GM23338 (cell line): ENCODE results near the gene ERO1B. TPM values are rescaled to one million over a fixed set of nuclear protein-coding genes. Genes with fewer than 3 reads are reported as not detected.

Experiments
- ATAC-seq: fragments of 200-7000 bp; cut with Tn5 transposase; 3 replicates; pipeline ENCODE4 v1.9.1; 2020
- DNase-seq: peaks from one replicate; pipeline ENCODE4 v3.0.0-alpha.2; 2015; ENCODE audit warnings: low spot score
- H2AFZ ChIP-seq: fragments of 200-600 bp; sonication (generic); 2 replicates; pipeline ENCODE4 v1.8.0; 2016; ENCODE audit warnings: antibody characterized with exemption, mild to moderate bottlenecking, moderate library complexity
- H3F3A ChIP-seq: fragments of 200-600 bp; sonication (generic); replicated peaks from 2 replicates; pipeline ENCODE4 v1.8.0; 2017; ENCODE audit warnings: antibody characterized with exemption, mixed run types, low read depth
- H3K27ac ChIP-seq: fragments of 200-600 bp; sonication (generic); 2 replicates; pipeline ENCODE4 v1.6.1; 2016; ENCODE audit warnings: low read depth
- H3K27me3 ChIP-seq: fragments of 200-600 bp; sonication (generic); 2 replicates; pipeline ENCODE4 v1.8.0; 2016; ENCODE audit warnings: mild to moderate bottlenecking, mixed run types, moderate library complexity; ENCODE audit not compliant: insufficient read depth
- H3K36me3 ChIP-seq: fragments of 200-600 bp; sonication (generic); 2 replicates; pipeline ENCODE4 v1.8.0; 2016; ENCODE audit warnings: mild to moderate bottlenecking; ENCODE audit not compliant: insufficient read depth
- H3K4me1 ChIP-seq: fragments of 200-600 bp; sonication (generic); 2 replicates; pipeline ENCODE4 v1.8.0; 2016; ENCODE audit warnings: mild to moderate bottlenecking, moderate library complexity; ENCODE audit not compliant: insufficient read depth
- H3K4me2 ChIP-seq: fragments of 200-600 bp; sonication (generic); 2 replicates; pipeline ENCODE4 v1.7.1; 2017; ENCODE audit warnings: mixed run types
- H3K4me3 ChIP-seq: fragments of 200-600 bp; sonication (generic); 2 replicates; pipeline ENCODE4 v1.6.1; 2016; ENCODE audit warnings: mixed run types
- H3K79me2 ChIP-seq: fragments of 200-600 bp; sonication (generic); replicated peaks from 2 replicates; pipeline ENCODE4 v1.8.0; 2017; ENCODE audit warnings: mild to moderate bottlenecking; ENCODE audit not compliant: insufficient read depth
- H3K9me2 ChIP-seq: fragments of 200-600 bp; sonication (generic); 2 replicates; pipeline ENCODE4 v1.8.0; 2017; ENCODE audit not compliant: insufficient read depth
- H4K20me1 ChIP-seq: fragments of 200-600 bp; sonication (generic); replicated peaks from 2 replicates; pipeline ENCODE4 v1.8.0; 2017; ENCODE audit warnings: mild to moderate bottlenecking; ENCODE audit not compliant: insufficient read depth
- H3K27ac Mint-ChIP-seq: 2 replicates; pipeline ENCODE4 v1.8.0; 2020; ENCODE audit warnings: inconsistent platforms, mild to moderate bottlenecking, moderate library complexity, mixed read lengths
- H3K27me3 Mint-ChIP-seq: 3 replicates; pipeline ENCODE4 v1.8.0; 2022; ENCODE audit warnings: low read depth, mild to moderate bottlenecking, moderate library complexity, mixed read lengths, inconsistent platforms; ENCODE audit not compliant: insufficient read depth, poor library complexity
- H3K36me3 Mint-ChIP-seq: 3 replicates; pipeline ENCODE4 v1.8.0; 2021; ENCODE audit warnings: low read depth, mild to moderate bottlenecking, inconsistent platforms, moderate library complexity, mixed read lengths
- H3K4me1 Mint-ChIP-seq: 3 replicates; pipeline ENCODE4 v1.8.0; 2020; ENCODE audit warnings: mild to moderate bottlenecking, inconsistent platforms, mixed read lengths
- H3K4me3 Mint-ChIP-seq: 3 replicates; pipeline ENCODE4 v1.8.0; 2021; ENCODE audit warnings: moderate library complexity, mild to moderate bottlenecking, inconsistent platforms, mixed read lengths
- H3K9me3 Mint-ChIP-seq: 3 replicates; pipeline ENCODE4 v1.8.0; 2020; ENCODE audit warnings: moderate library complexity, mild to moderate bottlenecking, inconsistent platforms, mixed read lengths
- CREB1 ChIP-seq: fragments of 250-450 bp; sonication (Bioruptor Pico); IDR thresholded peaks from 2 replicates; pipeline ENCODE4 v1.5.0; 2020; ENCODE audit warnings: low read depth, mild to moderate bottlenecking, moderate library complexity
- EZH2 ChIP-seq: fragments of 200-600 bp; sonication (generic); IDR thresholded peaks from one replicate; pipeline ENCODE4 v1.8.0; 2017; ENCODE audit warnings: antibody characterized with exemption, mild to moderate bottlenecking, low read depth; ENCODE audit not compliant: unreplicated experiment
- EZH2phosphoT487 ChIP-seq: fragments of 200-600 bp; sonication (generic); IDR thresholded peaks from one replicate; pipeline ENCODE4 v1.8.1; 2018; ENCODE audit warnings: antibody characterized with exemption; ENCODE audit not compliant: unreplicated experiment
- JUNB ChIP-seq: IDR thresholded peaks from one replicate; pipeline ENCODE4 v1.6.1; 2016; ENCODE audit warnings: antibody characterized with exemption; ENCODE audit not compliant: unreplicated experiment
- NANOG ChIP-seq: IDR thresholded peaks from 2 replicates; pipeline ENCODE4 v1.6.1; 2016; ENCODE audit warnings: antibody characterized with exemption, borderline replicate concordance
- POLR2AphosphoS5 ChIP-seq: IDR thresholded peaks from 2 replicates; pipeline ENCODE4 v1.6.1; 2016; ENCODE audit warnings: antibody characterized with exemption, low read depth
- STAT1 ChIP-seq: IDR thresholded peaks from one replicate; pipeline ENCODE4 v1.6.1; 2016; ENCODE audit warnings: antibody characterized with exemption; ENCODE audit not compliant: unreplicated experiment
- ZNF114 ChIP-seq: fragments of 250-450 bp; sonication (Bioruptor Pico); IDR thresholded peaks from 2 replicates; pipeline ENCODE4 v1.5.0; 2020; ENCODE audit warnings: mild to moderate bottlenecking, moderate library complexity
- ZNF331 ChIP-seq: fragments of 250-450 bp; sonication (Bioruptor Pico); IDR thresholded peaks from 2 replicates; pipeline ENCODE4 v1.5.0; 2020; ENCODE audit warnings: low read depth, mild to moderate bottlenecking, moderate library complexity
- polyA plus RNA-seq: library from polyadenylated mRNA; unstranded; fragments of >200 nt; fragmentation: Nextera tagmentation; extraction: Ambion mirVana; gene quantifications from 2 replicates; pipeline ENCODE4 v1.2.1, GENCODE V29; 2016
- total RNA-seq: library from RNA; depleted of rRNA; stranded (reverse); fragments of >200 nt; shearing (Covaris generic); gene quantifications from 2 replicates; pipeline ENCODE4 v1.2.3, GENCODE V29; 2014
- TF ChIP-seq, protein P1 (sequence below), 2 experiments: fragments of 200-600 bp in 1 of 2; sonication (generic) in 1 of 2; conservative IDR thresholded peaks; 2 replicates each; pipeline versions ENCODE4 v1.5.1 to v1.6.1; 2016 to 2017; ENCODE audit warnings: antibody characterized with exemption in 2 of 2, low read depth in 2 of 2, mild to moderate bottlenecking in 2 of 2, moderate library complexity in 1 of 2
- TF ChIP-seq, protein P2 (sequence below): fragments of 250-450 bp; sonication (Bioruptor Pico); IDR thresholded peaks from 2 replicates; pipeline ENCODE4 v1.5.0; 2020; ENCODE audit warnings: mild to moderate bottlenecking, moderate library complexity
- TF ChIP-seq, protein P3 (sequence below): IDR thresholded peaks from 2 replicates; pipeline ENCODE4 v1.6.1; 2016; ENCODE audit warnings: antibody characterized with exemption
- TF ChIP-seq, protein P4 (sequence below): IDR thresholded peaks from one replicate; pipeline ENCODE4 v1.6.1; 2018; ENCODE audit warnings: antibody characterized with exemption; ENCODE audit not compliant: unreplicated experiment

Gene ERO1B
- total and polyA plus RNA-seq, 2 experiments from 2014 or later = 2.4 to 3.6 TPM

GRCh38 chr1:236269439-236269838 lies 12.3 kb downstream of the ERO1B start:
- no peaks in the 10 kb centered on the region for H3K9me2 ChIP-seq
- Mint-ChIP-seq H3K9me3 (no peaks in the 10 kb centered on the region), H3K27ac (no peak overlapping the region), H3K27me3 (no peaks in the 10 kb centered on the region), H3K4me1 (peaks cover 3% of the 10 kb centered on the region; the same call in 1 of the 3 replicates), H3K4me3 (no peak overlapping the region), H3K36me3 (no peaks in the 10 kb centered on the region; the same call in 2 of the 3 replicates)
- TF ChIP-seq EZH2phosphoT487 (no peak), STAT1 (no peak), NANOG (no peak), JUNB (no peak), ZNF331 (CRISPR knock-in tag) (no peak), ZNF114 (CRISPR knock-in tag) (no peak), POLR2AphosphoS5 (no peak), EZH2 (no peak), CREB1 (CRISPR knock-in tag) (no peak)
- TF ChIP-seq, protein P1, sequence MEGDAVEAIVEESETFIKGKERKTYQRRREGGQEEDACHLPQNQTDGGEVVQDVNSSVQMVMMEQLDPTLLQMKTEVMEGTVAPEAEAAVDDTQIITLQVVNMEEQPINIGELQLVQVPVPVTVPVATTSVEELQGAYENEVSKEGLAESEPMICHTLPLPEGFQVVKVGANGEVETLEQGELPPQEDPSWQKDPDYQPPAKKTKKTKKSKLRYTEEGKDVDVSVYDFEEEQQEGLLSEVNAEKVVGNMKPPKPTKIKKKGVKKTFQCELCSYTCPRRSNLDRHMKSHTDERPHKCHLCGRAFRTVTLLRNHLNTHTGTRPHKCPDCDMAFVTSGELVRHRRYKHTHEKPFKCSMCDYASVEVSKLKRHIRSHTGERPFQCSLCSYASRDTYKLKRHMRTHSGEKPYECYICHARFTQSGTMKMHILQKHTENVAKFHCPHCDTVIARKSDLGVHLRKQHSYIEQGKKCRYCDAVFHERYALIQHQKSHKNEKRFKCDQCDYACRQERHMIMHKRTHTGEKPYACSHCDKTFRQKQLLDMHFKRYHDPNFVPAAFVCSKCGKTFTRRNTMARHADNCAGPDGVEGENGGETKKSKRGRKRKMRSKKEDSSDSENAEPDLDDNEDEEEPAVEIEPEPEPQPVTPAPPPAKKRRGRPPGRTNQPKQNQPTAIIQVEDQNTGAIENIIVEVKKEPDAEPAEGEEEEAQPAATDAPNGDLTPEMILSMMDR (conservative IDR thresholded peaks at IDR 0.05; ENCODE audit: low read depth in 2 of 2) = no peak
- TF ChIP-seq, protein P2, sequence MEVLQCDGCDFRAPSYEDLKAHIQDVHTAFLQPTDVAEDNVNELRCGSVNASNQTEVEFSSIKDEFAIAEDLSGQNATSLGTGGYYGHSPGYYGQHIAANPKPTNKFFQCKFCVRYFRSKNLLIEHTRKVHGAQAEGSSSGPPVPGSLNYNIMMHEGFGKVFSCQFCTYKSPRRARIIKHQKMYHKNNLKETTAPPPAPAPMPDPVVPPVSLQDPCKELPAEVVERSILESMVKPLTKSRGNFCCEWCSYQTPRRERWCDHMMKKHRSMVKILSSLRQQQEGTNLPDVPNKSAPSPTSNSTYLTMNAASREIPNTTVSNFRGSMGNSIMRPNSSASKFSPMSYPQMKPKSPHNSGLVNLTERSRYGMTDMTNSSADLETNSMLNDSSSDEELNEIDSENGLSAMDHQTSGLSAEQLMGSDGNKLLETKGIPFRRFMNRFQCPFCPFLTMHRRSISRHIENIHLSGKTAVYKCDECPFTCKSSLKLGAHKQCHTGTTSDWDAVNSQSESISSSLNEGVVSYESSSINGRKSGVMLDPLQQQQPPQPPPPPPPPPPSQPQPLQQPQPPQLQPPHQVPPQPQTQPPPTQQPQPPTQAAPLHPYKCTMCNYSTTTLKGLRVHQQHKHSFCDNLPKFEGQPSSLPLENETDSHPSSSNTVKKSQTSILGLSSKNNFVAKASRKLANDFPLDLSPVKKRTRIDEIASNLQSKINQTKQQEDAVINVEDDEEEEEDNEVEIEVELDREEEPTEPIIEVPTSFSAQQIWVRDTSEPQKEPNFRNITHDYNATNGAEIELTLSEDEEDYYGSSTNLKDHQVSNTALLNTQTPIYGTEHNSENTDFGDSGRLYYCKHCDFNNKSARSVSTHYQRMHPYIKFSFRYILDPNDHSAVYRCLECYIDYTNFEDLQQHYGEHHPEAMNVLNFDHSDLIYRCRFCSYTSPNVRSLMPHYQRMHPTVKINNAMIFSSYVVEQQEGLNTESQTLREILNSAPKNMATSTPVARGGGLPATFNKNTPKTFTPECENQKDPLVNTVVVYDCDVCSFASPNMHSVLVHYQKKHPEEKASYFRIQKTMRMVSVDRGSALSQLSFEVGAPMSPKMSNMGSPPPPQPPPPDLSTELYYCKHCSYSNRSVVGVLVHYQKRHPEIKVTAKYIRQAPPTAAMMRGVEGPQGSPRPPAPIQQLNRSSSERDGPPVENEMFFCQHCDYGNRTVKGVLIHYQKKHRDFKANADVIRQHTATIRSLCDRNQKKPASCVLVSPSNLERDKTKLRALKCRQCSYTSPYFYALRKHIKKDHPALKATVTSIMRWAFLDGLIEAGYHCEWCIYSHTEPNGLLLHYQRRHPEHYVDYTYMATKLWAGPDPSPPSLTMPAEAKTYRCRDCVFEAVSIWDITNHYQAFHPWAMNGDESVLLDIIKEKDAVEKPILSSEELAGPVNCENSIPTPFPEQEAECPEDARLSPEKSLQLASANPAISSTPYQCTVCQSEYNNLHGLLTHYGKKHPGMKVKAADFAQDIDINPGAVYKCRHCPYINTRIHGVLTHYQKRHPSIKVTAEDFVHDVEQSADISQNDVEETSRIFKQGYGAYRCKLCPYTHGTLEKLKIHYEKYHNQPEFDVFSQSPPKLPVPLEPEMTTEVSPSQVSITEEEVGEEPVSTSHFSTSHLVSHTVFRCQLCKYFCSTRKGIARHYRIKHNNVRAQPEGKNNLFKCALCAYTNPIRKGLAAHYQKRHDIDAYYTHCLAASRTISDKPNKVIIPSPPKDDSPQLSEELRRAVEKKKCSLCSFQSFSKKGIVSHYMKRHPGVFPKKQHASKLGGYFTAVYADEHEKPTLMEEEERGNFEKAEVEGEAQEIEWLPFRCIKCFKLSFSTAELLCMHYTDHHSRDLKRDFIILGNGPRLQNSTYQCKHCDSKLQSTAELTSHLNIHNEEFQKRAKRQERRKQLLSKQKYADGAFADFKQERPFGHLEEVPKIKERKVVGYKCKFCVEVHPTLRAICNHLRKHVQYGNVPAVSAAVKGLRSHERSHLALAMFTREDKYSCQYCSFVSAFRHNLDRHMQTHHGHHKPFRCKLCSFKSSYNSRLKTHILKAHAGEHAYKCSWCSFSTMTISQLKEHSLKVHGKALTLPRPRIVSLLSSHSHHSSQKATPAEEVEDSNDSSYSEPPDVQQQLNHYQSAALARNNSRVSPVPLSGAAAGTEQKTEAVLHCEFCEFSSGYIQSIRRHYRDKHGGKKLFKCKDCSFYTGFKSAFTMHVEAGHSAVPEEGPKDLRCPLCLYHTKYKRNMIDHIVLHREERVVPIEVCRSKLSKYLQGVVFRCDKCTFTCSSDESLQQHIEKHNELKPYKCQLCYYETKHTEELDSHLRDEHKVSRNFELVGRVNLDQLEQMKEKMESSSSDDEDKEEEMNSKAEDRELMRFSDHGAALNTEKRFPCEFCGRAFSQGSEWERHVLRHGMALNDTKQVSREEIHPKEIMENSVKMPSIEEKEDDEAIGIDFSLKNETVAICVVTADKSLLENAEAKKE = no peak
- TF ChIP-seq, protein P3, sequence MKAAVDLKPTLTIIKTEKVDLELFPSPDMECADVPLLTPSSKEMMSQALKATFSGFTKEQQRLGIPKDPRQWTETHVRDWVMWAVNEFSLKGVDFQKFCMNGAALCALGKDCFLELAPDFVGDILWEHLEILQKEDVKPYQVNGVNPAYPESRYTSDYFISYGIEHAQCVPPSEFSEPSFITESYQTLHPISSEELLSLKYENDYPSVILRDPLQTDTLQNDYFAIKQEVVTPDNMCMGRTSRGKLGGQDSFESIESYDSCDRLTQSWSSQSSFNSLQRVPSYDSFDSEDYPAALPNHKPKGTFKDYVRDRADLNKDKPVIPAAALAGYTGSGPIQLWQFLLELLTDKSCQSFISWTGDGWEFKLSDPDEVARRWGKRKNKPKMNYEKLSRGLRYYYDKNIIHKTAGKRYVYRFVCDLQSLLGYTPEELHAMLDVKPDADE = no peak
- TF ChIP-seq, protein P4, sequence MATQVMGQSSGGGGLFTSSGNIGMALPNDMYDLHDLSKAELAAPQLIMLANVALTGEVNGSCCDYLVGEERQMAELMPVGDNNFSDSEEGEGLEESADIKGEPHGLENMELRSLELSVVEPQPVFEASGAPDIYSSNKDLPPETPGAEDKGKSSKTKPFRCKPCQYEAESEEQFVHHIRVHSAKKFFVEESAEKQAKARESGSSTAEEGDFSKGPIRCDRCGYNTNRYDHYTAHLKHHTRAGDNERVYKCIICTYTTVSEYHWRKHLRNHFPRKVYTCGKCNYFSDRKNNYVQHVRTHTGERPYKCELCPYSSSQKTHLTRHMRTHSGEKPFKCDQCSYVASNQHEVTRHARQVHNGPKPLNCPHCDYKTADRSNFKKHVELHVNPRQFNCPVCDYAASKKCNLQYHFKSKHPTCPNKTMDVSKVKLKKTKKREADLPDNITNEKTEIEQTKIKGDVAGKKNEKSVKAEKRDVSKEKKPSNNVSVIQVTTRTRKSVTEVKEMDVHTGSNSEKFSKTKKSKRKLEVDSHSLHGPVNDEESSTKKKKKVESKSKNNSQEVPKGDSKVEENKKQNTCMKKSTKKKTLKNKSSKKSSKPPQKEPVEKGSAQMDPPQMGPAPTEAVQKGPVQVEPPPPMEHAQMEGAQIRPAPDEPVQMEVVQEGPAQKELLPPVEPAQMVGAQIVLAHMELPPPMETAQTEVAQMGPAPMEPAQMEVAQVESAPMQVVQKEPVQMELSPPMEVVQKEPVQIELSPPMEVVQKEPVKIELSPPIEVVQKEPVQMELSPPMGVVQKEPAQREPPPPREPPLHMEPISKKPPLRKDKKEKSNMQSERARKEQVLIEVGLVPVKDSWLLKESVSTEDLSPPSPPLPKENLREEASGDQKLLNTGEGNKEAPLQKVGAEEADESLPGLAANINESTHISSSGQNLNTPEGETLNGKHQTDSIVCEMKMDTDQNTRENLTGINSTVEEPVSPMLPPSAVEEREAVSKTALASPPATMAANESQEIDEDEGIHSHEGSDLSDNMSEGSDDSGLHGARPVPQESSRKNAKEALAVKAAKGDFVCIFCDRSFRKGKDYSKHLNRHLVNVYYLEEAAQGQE = no peak
- DNase-seq (no peak), ATAC-seq (no peak)
- no peaks in the 10 kb centered on the region for H3K36me3 ChIP-seq
- H3F3A ChIP-seq = no peaks in the 10 kb centered on the region
- no peak overlapping the region for H2AFZ ChIP-seq
- no peaks in the 10 kb centered on the region for H3K79me2 ChIP-seq
- H3K4me3 ChIP-seq = no peak overlapping the region
- H4K20me1 ChIP-seq = no peaks in the 10 kb centered on the region
- H3K4me2 ChIP-seq = no peak overlapping the region
- no peak overlapping the region for H3K27ac ChIP-seq
- no peaks in the 10 kb centered on the region for H3K27me3 ChIP-seq
- no peaks in the 10 kb centered on the region; the same call in 1 of the 2 replicates for H3K4me1 ChIP-seq
